DND-41 (cell line): ENCODE data around the gene ADAM10.

Source experiments
- ATAC-seq: fragments of 200-7000 bp; cut with Tn5 transposase; 3 replicates; pipeline ENCODE4 v1.9.1; 2021; ENCODE audit warnings: low read depth; ENCODE audit not compliant: insufficient read depth
- DNase-seq: peaks from one replicate; pipeline ENCODE4 v3.0.0-alpha.2; 2020
- H2AFZ ChIP-seq: 2 replicates; pipeline ENCODE4 v1.6.0; 2012; ENCODE audit warnings: low read depth, low read length
- H3K27ac ChIP-seq: 2 replicates; pipeline ENCODE4 v1.5.1; 2012; ENCODE audit warnings: low read length, inconsistent platforms
- H3K27me3 ChIP-seq: fragments of 200-600 bp; sonication (generic); 2 replicates; pipeline ENCODE4 v1.6.0; 2012; ENCODE audit warnings: low read length, mild to moderate bottlenecking, inconsistent platforms; ENCODE audit not compliant: insufficient read depth, poor library complexity
- H3K36me3 ChIP-seq: 2 replicates; pipeline ENCODE4 v1.5.1; 2012; ENCODE audit warnings: low read length, inconsistent platforms; ENCODE audit not compliant: insufficient read depth
- H3K4me1 ChIP-seq: 2 replicates; pipeline ENCODE4 v1.5.1; 2012; ENCODE audit warnings: mild to moderate bottlenecking, low read length; ENCODE audit not compliant: insufficient read depth
- H3K4me2 ChIP-seq: 2 replicates; pipeline ENCODE4 v1.6.0; 2012; ENCODE audit warnings: mild to moderate bottlenecking, moderate library complexity, low read length, inconsistent platforms; ENCODE audit not compliant: insufficient read depth
- H3K4me3 ChIP-seq, 2 experiments: fragments of 200-600 bp in 1 of 2; shearing (Covaris generic) in 1 of 2; 2 replicates each; pipeline ENCODE4 v1.5.1; 2012 to 2016; ENCODE audit warnings: inconsistent platforms in 2 of 2, low read length in 2 of 2, mild to moderate bottlenecking in 2 of 2, low read depth in 1 of 2, moderate library complexity in 1 of 2
- H3K79me2 ChIP-seq: 2 replicates; pipeline ENCODE4 v1.6.0; 2012; ENCODE audit warnings: low read length, inconsistent platforms; ENCODE audit not compliant: insufficient read depth
- H3K9ac ChIP-seq: 2 replicates; pipeline ENCODE4 v1.6.0; 2012; ENCODE audit warnings: low read depth, mild to moderate bottlenecking, inconsistent platforms, low read length, moderate library complexity
- H3K9me3 ChIP-seq: 2 replicates; pipeline ENCODE4 v1.5.1; 2012; ENCODE audit warnings: low read length, moderate library complexity, mild to moderate bottlenecking, inconsistent platforms; ENCODE audit not compliant: insufficient read depth, severe bottlenecking
- H4K20me1 ChIP-seq: 2 replicates; pipeline ENCODE4 v1.6.0; 2012; ENCODE audit warnings: low read length; ENCODE audit not compliant: insufficient read depth
- EZH2 ChIP-seq: IDR thresholded peaks from 3 replicates; pipeline ENCODE4 v1.6.1; 2012; ENCODE audit warnings: borderline replicate concordance, low read depth, mild to moderate bottlenecking, moderate library complexity, low read length, inconsistent platforms; ENCODE audit not compliant: severe bottlenecking
- TF ChIP-seq, protein P1 (sequence below): IDR thresholded peaks from 2 replicates; pipeline ENCODE4 v1.5.1; 2012; ENCODE audit warnings: borderline replicate concordance, low read length, moderate library complexity, mild to moderate bottlenecking; ENCODE audit not compliant: poor library complexity, severe bottlenecking; ENCODE audit errors: extremely low read depth

The ADAM10 gene

DNA sequence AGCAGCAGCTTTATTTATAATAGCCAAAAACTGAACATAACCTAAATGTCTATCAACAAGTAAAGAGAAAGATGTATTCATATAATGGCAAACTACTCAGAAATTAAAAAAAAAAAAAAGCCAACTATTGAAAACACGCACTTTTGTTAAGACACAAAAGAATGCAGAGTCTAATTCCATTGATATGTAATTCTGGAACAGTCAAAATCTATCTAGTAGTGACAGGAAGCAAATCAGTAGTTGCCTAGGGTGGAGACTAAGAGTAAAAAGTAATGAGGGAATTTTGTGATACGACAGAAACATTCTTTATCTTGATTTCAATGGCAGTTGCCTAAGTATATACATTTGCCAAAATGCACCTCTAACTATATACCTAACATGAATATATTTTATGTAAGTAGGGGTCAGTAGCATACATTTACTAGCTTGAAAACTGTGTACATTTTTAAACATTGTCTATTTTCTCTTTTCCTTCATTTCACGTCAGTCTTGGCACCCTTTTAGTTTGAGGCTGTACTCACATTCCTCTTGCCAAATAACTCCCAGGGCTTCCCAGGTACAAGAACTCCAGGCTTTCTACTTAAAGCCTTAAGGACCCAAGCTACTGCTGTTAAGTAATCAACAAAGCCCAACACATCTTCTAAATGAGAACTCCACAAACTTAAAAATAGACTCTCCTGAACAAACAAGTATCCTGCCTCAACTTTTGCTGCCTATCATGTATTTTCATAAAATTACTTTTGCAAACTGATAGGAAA, 54.7 kb downstream of the ADAM10 start:
- H4K20me1 ChIP-seq, result peaks cover 36% of the 10 kb centered on the region; the same call in 1 of the 2 replicates
- no peak overlapping the region for H3K9ac ChIP-seq
- peaks cover 38% of the 10 kb centered on the region for H3K4me1 ChIP-seq
- DNase-seq (no peak), ATAC-seq (no peak)
- peaks cover 22% of the 10 kb centered on the region for H3K36me3 ChIP-seq
- H3K79me2 ChIP-seq, result peaks cover 97% of the 10 kb centered on the region
- no peak overlapping the region for H2AFZ ChIP-seq
- TF ChIP-seq EZH2, result no peak
- TF ChIP-seq, protein P1, sequence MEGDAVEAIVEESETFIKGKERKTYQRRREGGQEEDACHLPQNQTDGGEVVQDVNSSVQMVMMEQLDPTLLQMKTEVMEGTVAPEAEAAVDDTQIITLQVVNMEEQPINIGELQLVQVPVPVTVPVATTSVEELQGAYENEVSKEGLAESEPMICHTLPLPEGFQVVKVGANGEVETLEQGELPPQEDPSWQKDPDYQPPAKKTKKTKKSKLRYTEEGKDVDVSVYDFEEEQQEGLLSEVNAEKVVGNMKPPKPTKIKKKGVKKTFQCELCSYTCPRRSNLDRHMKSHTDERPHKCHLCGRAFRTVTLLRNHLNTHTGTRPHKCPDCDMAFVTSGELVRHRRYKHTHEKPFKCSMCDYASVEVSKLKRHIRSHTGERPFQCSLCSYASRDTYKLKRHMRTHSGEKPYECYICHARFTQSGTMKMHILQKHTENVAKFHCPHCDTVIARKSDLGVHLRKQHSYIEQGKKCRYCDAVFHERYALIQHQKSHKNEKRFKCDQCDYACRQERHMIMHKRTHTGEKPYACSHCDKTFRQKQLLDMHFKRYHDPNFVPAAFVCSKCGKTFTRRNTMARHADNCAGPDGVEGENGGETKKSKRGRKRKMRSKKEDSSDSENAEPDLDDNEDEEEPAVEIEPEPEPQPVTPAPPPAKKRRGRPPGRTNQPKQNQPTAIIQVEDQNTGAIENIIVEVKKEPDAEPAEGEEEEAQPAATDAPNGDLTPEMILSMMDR, result no peak
- no peak overlapping the region for H3K4me2 ChIP-seq
- no peaks in the 10 kb centered on the region for H3K27me3 ChIP-seq
- H3K27ac ChIP-seq, result no peak overlapping the region
- H3K9me3 ChIP-seq, result no peaks in the 10 kb centered on the region
- no peak overlapping the region for H3K4me3 ChIP-seq

DNA sequence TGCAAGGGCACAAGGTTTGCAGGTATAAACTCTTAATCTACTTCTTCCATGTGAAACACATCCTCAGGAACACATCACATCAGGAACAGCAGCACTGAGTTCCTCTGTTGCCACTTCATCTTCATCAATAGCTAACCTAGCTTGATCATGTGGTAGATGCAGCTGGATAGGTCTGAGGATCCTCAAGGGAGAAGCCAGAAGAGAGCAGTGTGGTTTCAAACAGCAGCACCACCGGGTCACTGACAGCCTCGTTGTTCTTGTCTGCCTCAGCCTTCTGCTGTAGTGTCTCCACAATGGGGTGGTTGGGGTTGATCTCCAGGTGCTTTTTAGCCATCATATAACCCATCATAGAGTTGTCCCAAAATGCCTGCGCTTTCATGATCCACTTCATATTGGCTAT, 58.8 kb downstream of the ADAM10 start:
- peaks cover 29% of the 10 kb centered on the region; the same call in 1 of the 2 replicates for H4K20me1 ChIP-seq

DNA sequence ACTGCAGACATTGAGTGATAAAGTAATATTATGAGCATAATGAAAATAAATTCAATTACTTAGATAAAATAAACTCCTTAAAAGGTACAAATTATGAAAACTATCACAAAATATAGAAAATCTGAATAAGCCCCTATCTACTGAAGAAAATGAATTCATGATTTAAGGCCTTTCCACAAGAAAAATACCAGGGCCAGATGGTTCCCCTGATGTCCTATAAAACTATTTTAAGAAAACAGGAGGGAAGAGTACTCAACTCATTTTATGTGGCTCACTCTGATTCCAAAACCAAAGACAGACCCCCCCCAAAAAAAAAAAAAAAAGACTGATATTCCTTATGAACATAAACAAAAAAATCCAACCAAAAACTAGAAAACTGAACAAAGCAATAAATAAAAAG, 59.9 kb downstream of the ADAM10 start:
- Histone ChIP-seq H3K9me3 (no peaks in the 10 kb centered on the region), H3K4me3 (no peak overlapping the region), H4K20me1 (peaks cover 30% of the 10 kb centered on the region; the same call in 1 of the 2 replicates), H3K9ac (no peak overlapping the region), H3K4me1 (peaks cover 12% of the 10 kb centered on the region), H3K4me2 (no peak overlapping the region), H3K36me3 (peaks cover 15% of the 10 kb centered on the region), H2AFZ (no peak overlapping the region), H3K79me2 (peaks cover 92% of the 10 kb centered on the region), H3K27ac (no peak overlapping the region), H3K27me3 (no peaks in the 10 kb centered on the region)
- ATAC-seq, result no peak
- TF ChIP-seq EZH2, result no peak
- TF ChIP-seq, protein P1, result no peak
- DNase-seq, result no peak

More for the DNA sequence above, 58.8 kb downstream of the ADAM10 start:
- H2AFZ ChIP-seq, result no peak overlapping the region
- no peak for TF ChIP-seq EZH2
- TF ChIP-seq, protein P1, result peak; percentile 33
- ATAC-seq (peak; percentile 99), DNase-seq (peak; percentile 57)
- no peaks in the 10 kb centered on the region for H3K27me3 ChIP-seq
- H3K36me3 ChIP-seq, result peaks cover 13% of the 10 kb centered on the region
- peaks cover 12% of the 10 kb centered on the region for H3K4me1 ChIP-seq
- peaks cover 98% of the 10 kb centered on the region for H3K79me2 ChIP-seq
- no peak overlapping the region for H3K4me2 ChIP-seq
- H3K27ac ChIP-seq, result peak overlapping the region; percentile 20; the same call in 1 of the 2 replicates
- H3K9me3 ChIP-seq, result no peaks in the 10 kb centered on the region
- no peak overlapping the region for H3K4me3 ChIP-seq
- no peak overlapping the region for H3K9ac ChIP-seq
